Femur (tissue), 1 donor: ENCODE data around the gene SLIT3.
"Not testable (repeated sequence)": the region's sequence is repeated elsewhere in the genome, so short reads cannot be mapped to it uniquely, and the experiment has no call there.

ENCODE experiments used
- DNase-seq: peaks from one replicate; pipeline ENCODE4 v3.0.0-alpha.2; 2017

Gene SLIT3

DNA sequence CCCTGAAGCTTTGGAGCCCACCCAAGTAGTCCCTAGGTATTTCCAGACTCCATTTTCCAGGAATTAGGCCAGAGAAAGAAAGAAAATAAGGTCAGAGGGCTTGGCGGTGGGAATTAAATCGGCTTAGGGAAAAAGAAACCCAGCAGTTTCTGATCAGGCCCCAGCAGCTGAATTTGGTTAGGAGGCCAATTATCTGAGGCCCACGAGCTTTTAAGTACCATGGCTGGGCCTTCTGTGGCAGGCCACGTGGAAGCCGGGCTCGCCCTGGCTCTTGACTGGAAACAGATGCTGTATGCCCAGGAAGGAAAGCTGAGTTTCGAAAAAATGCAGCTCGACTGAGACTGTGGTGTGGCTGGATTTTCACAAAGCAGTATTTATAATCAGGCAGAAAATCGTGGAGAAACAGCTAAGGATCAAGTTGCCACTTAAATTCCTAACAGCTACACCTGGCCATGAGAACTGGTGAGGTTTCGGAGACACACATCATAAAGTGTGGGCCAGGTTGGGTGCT lies 646.7 kb downstream of the SLIT3 start:
- DNase-seq = peak; percentile 81

DNA sequence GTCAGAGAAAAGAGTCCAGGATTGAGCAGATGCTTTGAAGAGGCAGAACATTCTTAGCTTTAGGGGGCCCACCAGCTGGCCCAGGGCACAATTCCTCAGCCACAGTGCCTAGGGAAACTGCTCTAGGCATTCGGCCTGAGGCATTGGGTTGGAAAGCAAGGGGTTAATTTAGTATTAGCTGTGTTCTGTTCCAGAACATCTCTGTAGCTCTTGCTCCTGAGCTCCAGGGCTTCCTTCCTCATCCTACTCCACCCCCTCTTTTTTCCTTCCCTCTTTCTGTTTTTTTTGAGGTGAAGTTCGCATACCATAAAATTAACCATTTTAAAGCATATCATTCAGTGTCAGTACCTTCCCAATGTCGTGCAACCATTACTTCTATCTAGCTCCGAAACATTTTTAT lies 647.3 kb downstream of the SLIT3 start:
- no peak for DNase-seq

GRCh38 chr5:168651648-168652047 lies 649.3 kb downstream of the SLIT3 start:
- no peak for DNase-seq

- DNase-seq = no peak
Observed at GRCh38 chr5:168649306-168649705, 651.6 kb downstream of the SLIT3 start.

DNA sequence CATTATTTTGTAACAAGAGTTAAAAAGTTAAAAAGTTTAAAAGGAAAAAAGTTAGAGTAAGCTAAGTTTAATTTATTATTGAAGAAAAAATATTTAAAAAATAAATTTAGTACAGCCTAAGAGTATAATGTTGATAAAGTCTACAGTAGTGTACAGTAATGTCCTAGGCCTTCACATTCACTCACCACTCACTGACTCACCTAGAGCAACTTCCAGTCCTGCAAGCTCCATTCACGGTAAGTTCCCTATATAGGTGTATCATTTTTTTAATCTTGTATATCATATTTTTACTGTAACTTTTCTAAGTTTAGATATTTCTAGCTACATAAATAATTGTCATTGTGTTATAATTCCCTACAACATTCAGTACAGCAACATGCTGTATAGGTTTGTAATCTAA lies 652.4 kb downstream of the SLIT3 start:
- no peak for DNase-seq

- no peak for DNase-seq
Observed at GRCh38 chr5:168648016-168648415, 652.9 kb downstream of the SLIT3 start.

DNA sequence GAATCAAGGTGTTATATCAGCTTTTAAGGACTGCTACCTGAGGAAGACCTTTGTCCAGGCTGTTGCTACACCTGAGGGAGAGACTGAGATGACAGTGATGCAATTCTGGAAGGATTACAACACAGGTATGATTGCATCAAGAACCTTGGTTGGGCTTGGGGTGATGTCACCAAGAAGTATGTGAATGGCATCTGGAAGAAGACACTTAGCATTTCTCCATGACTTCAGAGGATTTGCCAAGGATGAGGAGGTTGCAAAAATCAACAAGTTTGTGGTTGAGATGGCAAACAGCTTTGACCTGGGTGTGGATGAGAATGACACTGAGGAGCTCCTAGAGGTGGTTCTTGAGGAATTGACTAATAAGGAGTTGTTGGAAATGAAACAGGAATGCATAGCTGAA lies 653.9 kb downstream of the SLIT3 start:
- no peak for DNase-seq

DNA sequence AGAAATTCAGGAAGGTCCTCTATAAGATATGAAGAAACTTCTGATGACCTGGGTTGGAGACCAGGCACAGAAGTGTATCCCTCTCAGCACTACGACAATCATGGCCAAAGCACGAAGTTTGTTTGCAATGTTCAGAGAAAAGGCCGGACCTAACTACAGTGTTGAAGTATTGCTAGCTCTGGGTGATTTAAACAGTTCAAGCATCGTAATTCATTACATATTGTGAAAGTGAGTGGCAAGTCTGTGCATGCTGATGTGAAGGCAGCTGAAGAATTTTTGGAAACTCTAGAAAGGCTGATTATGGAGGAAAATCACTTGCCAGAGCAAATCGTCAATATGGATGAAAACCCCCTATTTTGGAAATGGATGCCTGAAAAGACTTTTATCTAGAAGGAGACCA lies 654.6 kb downstream of the SLIT3 start:
- DNase-seq = no peak

DNA sequence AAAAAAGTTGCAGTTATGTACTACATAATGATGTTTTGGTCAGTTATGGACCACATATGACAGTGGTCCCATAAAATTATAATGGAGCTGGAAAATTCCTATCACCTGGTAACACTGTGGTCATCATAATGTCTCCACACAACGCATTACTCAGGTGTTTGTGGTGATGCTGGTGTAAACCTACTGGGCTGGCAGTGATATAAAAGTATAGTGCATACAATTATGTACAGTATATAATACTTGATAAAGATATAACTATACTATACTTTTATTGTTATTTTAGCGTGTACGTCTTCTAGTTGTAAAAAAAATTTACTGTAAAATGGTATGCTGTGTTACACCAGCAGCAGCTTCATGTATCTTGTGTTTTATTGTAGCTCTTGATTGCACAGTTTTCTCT lies 655.7 kb downstream of the SLIT3 start:
- DNase-seq = no peak

- no peak for DNase-seq
Observed at GRCh38 chr5:168642019-168642418, 658.9 kb downstream of the SLIT3 start.

DNA sequence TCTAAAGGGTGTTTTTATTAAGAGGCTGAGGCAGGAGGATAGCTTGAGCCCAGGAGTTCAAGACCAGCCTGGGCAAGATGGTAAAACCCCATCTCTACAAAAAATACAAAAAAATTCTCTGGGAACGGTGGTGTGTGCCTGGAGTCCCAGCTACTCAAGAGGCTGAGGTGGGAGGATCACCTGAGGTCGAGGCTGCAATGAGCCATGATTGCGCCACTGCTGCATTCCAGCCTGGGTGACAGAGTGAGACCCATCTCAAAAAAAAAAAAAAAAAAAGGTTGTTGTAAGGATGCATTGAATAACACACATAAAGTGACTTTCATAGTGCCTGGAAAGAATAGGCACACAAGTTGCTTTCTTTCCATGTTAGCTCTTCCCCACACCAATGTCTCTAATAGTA lies 662.1 kb downstream of the SLIT3 start:
- DNase-seq = not testable (repeated sequence)

GRCh38 chr5:168637793-168638192 lies 663.1 kb downstream of the SLIT3 start:
- no peak for DNase-seq

DNA sequence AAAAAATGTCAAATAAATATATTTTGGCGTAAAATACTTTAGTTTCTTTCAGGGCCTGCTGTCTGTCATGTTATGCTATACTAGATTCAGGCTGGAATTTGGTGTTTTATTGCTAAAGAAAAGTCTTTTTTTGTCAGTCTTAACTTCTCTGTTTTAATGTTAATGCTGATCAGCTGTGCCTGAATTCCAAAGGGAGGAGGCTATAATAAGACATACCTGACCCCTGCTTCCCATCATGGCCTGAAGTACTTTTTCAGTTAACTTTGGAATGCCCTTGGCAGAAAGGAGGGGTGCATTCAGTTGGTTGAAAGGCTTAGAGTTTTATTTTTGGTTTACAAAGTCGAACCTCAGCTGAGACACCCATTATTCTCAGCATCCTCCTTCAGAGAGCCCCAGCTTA lies 663.7 kb downstream of the SLIT3 start:
- no peak for DNase-seq

- not testable (repeated sequence) for DNase-seq
Observed at GRCh38 chr5:168630958-168631357, 670.0 kb downstream of the SLIT3 start.

DNA sequence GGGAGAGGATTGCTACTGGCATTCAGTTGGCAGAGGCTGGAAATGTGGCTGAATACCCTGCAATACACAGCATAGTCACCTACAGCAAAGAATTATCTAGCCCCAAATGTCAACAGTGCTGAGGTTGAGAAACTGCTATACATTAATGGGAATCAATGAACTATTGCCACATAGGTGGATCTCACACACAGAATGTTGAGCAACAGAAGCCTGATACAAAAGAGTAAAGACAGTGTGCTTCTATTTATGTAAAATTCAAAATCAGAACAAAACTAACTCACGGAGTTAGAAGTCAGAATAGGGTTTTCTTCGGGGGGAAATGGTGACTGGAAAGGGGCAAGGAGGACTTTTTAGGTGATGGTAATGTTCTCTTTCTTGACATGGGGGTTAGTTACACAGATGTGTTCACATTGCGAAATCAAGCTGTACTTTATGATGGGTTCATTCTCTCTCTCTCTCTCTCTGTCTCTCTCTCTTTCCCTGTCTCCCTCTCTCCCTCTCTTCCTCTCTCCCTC lies 676.0 kb downstream of the SLIT3 start:
- DNase-seq = no peak

- no peak for DNase-seq
Observed at GRCh38 chr5:168620807-168621206, 680.1 kb downstream of the SLIT3 start.

GRCh38 chr5:168614661-168615060 lies 686.3 kb downstream of the SLIT3 start:
- no peak for DNase-seq

DNA sequence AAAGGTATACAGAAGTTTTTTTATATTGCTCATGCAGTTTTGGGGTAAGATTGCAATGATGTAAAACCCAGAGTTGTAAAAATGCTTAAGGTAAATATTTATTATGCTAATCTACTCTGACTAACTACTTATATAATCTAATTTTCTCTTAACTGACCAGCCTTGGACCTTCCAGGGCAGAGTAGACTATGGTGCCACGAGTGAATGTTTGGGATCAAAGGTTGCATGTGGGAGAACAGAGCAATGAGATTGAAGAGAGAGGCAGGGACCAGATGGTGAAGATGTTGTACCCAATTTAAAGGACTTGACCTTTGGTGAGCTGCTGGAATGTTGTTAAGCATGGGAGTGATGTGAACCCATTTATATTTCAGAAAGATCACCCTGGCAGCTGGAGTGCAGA lies 686.9 kb downstream of the SLIT3 start:
- DNase-seq = no peak

- DNase-seq = no peak
Observed at GRCh38 chr5:168613396-168613795, 687.5 kb downstream of the SLIT3 start.

DNA sequence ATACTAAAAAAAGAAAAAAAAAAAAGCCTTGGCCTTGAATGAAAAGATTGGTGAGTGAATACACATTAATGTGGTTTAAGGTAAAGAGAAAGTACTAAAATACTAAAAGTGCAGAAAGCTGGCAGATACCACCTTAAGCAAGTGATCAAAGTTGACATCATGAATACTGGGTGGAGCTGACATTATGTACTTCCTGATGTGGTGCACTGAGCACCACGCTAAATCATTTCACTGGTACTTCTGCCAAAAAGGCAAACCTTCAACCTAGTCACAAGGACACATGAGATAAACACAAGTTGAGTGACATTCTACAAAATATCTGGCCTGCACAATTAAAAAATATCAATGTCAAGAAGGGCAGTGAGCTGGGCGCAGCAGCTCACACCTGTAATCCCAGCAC lies 687.9 kb downstream of the SLIT3 start:
- no peak for DNase-seq

- no peak for DNase-seq
Observed at GRCh38 chr5:168612123-168612522, 688.8 kb downstream of the SLIT3 start.
